Stimulated activated naive CD4-positive, alpha-beta T cell treated with Interleukin-2 at 50 U/mL for 16 hours (primary cell): ENCODE results near the gene ZNF215.
"Not testable (repeated sequence)": the region's sequence is repeated elsewhere in the genome, so short reads cannot be mapped to it uniquely, and the experiment has no call there.

Source experiments
- DNase-seq: peaks from one replicate; lab custom pipeline; 2025; lab: John Stamatoyannopoulos, UW

Gene ZNF215

GRCh38 chr11:6941970-6942369, 15.7 kb downstream of the ZNF215 start:
- no peak for DNase-seq

DNA sequence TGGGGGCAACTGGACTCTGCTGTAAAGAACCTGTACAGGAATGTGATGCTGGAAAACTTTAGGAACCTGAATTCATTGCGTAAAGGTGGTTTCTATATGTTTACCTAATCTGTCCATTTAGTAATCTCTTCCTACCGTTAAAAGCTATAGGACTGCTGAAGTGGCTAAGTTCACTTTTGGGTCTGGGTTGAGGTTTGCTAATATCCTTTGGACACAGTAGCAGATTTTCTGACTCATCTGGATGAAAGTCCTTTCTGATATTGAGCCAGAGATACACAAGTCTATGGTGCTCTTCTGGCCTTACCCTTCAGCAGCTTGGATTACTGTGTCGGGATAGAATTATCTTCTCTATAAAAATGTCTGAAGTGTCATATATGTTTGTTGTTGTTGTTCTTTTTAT, 16.9 kb downstream of the ZNF215 start:
- DNase-seq: no peak

- not testable (repeated sequence) for DNase-seq
These were observed 28.0 kb downstream of the ZNF215 start for GRCh38 chr11:6954248-6954647.

DNA sequence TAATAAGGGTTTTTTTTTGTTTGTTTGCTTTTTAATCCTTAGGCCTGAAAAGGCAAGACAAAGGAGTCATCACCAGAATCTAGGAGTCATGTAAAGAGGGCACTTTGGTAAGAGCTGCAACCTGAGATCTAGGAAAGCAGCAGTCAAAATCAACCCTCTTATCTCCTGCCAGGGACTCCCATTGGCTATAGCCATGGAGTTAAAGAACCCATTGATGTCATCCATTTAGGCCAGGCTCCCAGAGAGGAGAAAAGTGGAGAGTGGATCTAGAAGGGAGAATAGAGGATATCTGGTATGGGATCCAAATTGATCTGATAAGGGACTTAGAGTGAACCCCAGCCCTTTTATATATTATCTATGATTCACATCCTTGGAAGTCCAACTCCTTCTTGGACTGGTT, 35.9 kb downstream of the ZNF215 start:
- no peak for DNase-seq

DNA sequence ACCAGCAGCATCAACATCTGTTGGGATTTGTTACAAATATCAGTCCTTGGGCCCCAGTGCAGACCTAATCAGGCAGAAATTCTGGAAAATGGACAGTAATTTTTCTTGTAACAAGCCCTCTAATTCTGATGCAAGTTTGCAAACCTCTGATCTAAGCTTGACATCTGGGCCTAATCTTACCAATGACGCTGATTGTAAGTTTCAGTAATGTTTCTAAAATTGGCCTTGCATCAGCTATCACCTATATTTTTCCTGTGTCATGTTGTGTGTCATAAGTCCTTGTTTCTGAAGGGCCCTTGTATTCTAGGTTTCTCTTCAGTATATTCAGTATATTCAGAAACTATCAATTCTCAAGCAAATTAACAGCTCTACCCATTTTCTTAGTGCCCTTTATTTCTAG, 36.4 kb downstream of the ZNF215 start:
- no peak for DNase-seq

DNA sequence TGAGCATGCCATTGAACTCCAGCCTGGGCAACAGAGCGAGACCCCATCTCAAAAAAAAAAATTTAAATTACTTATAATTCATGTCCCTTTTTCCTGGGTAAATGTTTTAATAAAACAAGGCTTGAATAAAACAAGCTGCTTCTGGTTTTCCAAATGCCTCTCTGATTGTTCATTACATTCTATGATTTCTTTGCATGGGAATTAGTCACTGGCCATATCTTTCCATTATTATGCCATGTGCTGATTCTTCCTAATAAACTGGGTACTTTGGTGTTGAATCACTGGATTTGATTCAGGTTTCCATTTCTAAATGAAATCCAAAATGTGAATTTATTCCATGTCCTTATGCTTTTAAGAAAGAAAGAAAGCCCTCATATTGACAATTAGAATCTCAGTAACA, 42.6 kb downstream of the ZNF215 start:
- no peak for DNase-seq

- DNase-seq: not testable (repeated sequence)
These were observed 43.6 kb downstream of the ZNF215 start for GRCh38 chr11:6969854-6970253.

DNA sequence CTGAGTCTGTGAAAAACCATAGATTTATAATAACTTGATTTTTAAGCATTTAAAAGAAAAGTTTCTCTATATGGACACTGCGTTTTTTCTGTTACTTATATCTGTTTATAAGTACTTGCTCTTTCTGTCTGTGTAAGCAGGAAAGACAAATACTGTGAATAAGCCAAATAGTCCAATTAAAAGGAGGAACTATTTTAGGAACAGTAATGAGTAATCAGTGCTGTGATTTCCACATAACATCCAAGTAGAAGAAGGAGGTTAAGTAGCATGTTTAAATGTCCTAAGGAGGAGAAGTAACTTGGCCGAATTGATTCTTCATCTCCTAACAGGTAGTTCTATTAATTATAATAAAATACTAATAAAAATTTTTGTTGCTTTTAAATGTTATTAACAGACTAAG, 53.1 kb downstream of the ZNF215 start:
- no peak for DNase-seq

DNA sequence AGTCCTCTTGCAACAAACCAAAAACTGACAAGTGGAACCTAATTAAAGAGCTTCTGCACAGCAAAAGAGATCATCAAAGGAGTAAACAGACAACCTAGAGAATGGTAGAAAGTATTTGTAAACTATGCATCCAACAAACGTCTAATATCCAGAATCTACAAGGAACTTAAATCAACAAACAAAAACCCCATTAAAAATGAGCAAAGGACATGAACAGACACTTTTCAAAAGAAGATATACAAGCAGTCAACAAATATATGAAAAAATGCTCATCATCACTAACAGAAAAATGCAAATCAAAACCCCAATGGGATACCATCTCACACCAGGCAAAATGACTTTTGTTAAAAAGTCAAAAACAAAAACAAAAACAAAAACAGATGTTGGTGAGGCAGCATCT, 60.3 kb downstream of the ZNF215 start:
- DNase-seq: no peak

GRCh38 chr11:6988506-6988905, 62.3 kb downstream of the ZNF215 start:
- DNase-seq: no peak

GRCh38 chr11:6991227-6991626, 65.0 kb downstream of the ZNF215 start:
- no peak for DNase-seq

GRCh38 chr11:6992026-6992425, 65.8 kb downstream of the ZNF215 start:
- no peak for DNase-seq

DNA sequence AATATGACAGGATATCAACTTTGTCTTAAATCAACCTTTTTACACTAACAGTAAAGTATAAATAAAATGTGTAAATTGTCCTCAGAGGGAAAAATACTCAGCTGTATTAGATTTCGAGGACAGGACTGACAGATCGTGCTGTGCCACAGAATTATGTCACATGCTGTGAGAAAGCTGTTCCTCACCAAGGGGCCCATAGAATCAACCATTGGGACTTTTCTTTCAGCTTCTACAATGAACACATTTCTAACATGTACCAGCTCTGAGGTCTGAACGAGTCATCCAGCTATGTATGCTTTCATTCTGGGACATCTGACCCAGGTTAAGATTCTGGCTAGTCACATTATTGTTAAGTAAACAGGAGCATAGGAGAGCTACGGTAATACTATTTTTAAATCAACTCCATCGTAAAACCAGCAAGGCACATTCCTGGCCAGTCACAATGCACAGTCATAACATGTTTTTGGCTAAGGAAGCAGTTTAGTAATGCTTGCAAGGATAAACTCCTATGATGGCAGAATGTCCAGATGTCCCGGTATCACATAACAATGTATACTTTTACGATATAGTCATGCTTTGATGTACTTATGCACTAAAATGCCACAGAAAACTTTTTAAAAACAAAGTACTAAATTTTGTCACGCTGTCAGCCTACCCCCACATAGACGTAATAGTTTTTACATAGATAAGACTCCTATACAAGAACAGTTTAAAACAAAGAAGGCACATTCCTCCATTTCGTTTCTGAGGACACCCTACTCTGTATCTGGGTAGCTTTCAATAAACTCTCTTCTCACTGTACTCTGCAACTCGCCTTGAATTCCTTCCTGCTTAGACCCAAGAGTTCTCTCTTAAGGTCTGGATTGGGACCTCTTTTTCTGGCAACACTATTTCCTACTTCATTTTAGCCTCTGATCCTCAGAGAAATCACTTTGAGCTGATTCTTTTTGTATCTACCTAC, 66.5 kb downstream of the ZNF215 start:
- no peak for DNase-seq

DNA sequence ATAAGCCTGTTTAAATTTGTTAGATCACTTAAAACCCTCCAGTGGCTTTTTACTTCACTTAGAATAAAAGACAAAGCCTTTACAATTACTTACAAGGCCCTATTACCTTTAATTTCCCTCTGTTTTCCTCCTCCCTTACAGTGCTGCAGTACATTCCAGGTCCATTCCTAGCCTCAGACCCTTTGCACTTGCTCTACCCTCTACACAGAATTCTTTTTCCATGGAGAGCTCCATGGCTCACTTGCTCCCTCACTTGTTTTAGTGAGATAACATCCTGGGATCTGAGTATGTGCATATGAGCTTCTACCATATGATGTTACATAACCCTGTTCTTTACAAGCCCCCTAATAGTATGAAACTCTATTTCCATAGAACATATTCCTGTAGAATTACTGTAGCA, 69.5 kb downstream of the ZNF215 start:
- DNase-seq: no peak

DNA sequence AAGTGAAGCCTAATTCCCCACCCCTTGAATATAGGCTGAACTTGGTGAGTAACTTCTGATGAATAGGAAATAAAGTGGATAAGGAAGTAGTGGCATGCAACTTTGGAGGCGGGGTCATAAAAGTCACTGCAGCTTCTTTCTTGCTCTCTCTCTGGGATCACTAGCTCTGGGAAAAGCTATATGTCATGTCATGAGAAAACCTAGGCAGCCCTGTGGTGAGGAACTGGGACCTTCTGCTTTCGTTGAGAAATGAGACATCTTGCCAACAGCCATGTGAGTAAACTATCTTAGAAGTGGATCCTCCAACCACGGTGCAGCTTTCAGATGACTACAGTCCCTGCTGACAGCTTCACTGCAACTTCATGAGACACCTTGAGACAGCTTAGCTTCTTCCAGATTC, 78.3 kb downstream of the ZNF215 start:
- DNase-seq: no peak
